ENCODE measurements around the gene PRPH. TPM values are rescaled to one million over a fixed set of nuclear protein-coding genes. Genes with fewer than 3 reads are reported as not detected.

The PRPH gene
- total and polyA plus RNA-seq, 10 of the 15 experiments (the other 5 are each of a cell fraction or from before 2014, with no cell fraction given), result 0.09 to 0.45 (median 0.19) TPM; not detected in 3

GRCh38 chr12:49264873-49265792 lies 29.8 kb upstream of the PRPH start, which contains the start of gene TUBA1C:
Gene TUBA1C (plus strand): TSS chr12:49265082. CDS start chr12:49265182, 100 bp downstream.
- H3K4me2 ChIP-seq (ENCODE audit: control insufficient read depth, insufficient read depth), result peak within 1 kb of the TSS; percentile 83
- H3K9ac ChIP-seq (ENCODE audit: control insufficient read depth, insufficient read depth, low read length), result peak within 1 kb of the TSS; percentile 99
- peaks cover 14% of the 10 kb centered on the region for H3K4me1 ChIP-seq (ENCODE audit: control insufficient read depth, insufficient read depth, low read length)
- ATAC-seq, result peak; percentile 95
- BruUV-seq (replicated peaks), result TSS peak; percentile 72
- no peaks in the 10 kb centered on the region; the same call in 1 of the 2 replicates for H4K20me1 ChIP-seq (ENCODE audit: control insufficient read depth, insufficient read depth)
- peak; percentile 38 for FAIRE-seq
- peaks cover 47% of the 10 kb centered on the region for H3K79me2 ChIP-seq (ENCODE audit: control insufficient read depth, insufficient read depth, low read length)
- peak within 1 kb of the TSS; percentile 93 for H3K27ac ChIP-seq (ENCODE audit: control insufficient read depth, insufficient read depth)
- H3K27me3 ChIP-seq (replicated peaks in 1 of 2; ENCODE audit: control insufficient read depth in 2 of 2, insufficient read depth in 2 of 2, low read length in 1 of 2), result no peaks in the 10 kb centered on the region
- H3K9me3 ChIP-seq (replicated peaks; ENCODE audit: control insufficient read depth, insufficient read depth, low read length), result no peaks in the 10 kb centered on the region
- ChIA-PET SMC1A (ENCODE audit: uncharacterized antibody, unreplicated experiment) (interaction anchor here (1.2 kb wide), 1 partner anchor 132 kb away, joined by 3 read pairs; no protein-coding TSS in a partner anchor), POLR2A (interaction anchor here (0.7 to 2.0 kb wide), 6 partner anchors 20 to 545 kb away, joined by 3 to 10 read pairs (median 4); partner anchors contain the start of gene TUBA1B), RAD21 (ENCODE audit: unreplicated experiment) (interaction anchor here (0.9 to 1.8 kb wide), 3 partner anchors 58 to 133 kb away, joined by 3 to 7 read pairs (median 3); partner anchors contain the start of genes TROAP and TUBA1B), CTCF (interaction anchor here (0.6 to 1.4 kb wide), 3 partner anchors 24 to 207 kb away, joined by 3 to 7 read pairs (median 3); no protein-coding TSS in a partner anchor)
- peak within 1 kb of the TSS; percentile 96 for H3K4me3 ChIP-seq
- intact Hi-C loops (cut with micrococcal nuclease; ENCODE audit: unreplicated experiment) (loop anchor here (2.0 kb wide), 1 partner anchor 30 kb away; no protein-coding TSS in a partner anchor), in situ Hi-C loops (cut with MboI) (no loop called here)
- peaks cover 0 to 10% of the 10 kb centered on the region in 2 experiments; a peak in 2 of 4 replicates for H3K36me3 ChIP-seq (ENCODE audit: control insufficient read depth in 2 of 2, insufficient read depth in 2 of 2, low read length in 1 of 2)
- under 1% methylated on average over 61 of the region's 61 CpGs for WGBS (ENCODE audit: insufficient coverage, insufficient replicate concordance, low lambda C conversion rate, missing lambda C conversion rate)
- peak; percentile 57 for DNase-seq (ENCODE audit: low read depth, low spot score)
- peak within 1 kb of the TSS; percentile 81 for H2AFZ ChIP-seq (ENCODE audit: control insufficient read depth, low read depth, low read length)
- TF ChIP-seq ZBTB11 (CRISPR knock-in tag; IDR thresholded peaks at IDR 0.05) (peak; percentile 4; the same call in 1 of the 2 replicates), USF2 (IDR thresholded peaks at IDR 0.05; ENCODE audit: borderline replicate concordance, low read depth, low read length) (peak; percentile 89), KAT2A (conservative IDR thresholded peaks at IDR 0.05; ENCODE audit: control insufficient read depth, low read depth, low read length) (no peak), MAX (IDR thresholded peaks at IDR 0.05; ENCODE audit: low read depth, low read length) (peak; percentile 80), POLR2A (IDR thresholded peaks at IDR 0.05; ENCODE audit: low read depth, low read length) (peak; percentile 98), ELK1 (IDR thresholded peaks at IDR 0.05; ENCODE audit: low read depth, low read length) (no peak), E2F4 (IDR thresholded peaks at IDR 0.05; ENCODE audit: low read depth, low read length) (peak; percentile 17), MLLT1 (IDR thresholded peaks at IDR 0.05) (peak; percentile 71; the same call in 1 of the 2 replicates), RELA (IDR thresholded peaks at IDR 0.05; ENCODE audit: borderline replicate concordance, partially characterized antibody) (peak; percentile 80), FOXK2 (IDR thresholded peaks at IDR 0.05) (no peak), PKNOX1 (IDR thresholded peaks at IDR 0.05) (no peak)
